IMR-90 (cell line): Measurements from ENCODE around the gene SLX4. TPM values are rescaled to one million over a fixed set of nuclear protein-coding genes. Genes with fewer than 3 reads are reported as not detected.

Experiments used
- ATAC-seq: fragments of 200-7000 bp; cut with Tn5 transposase; 2 replicates; pipeline ENCODE4 v1.9.1; 2020; ENCODE audit warnings: low read depth, mild to moderate bottlenecking, moderate library complexity
- BruUV-seq: library from RNA; stranded (reverse); fragments of 400-500 nt; replicated peaks from 2 replicates; lab custom pipeline; 2021; lab: Mats Ljungman, UMichigan
- CTCF ChIA-PET: fragments of 300-600 bp; formaldehyde crosslinking; extraction: SDS; loops from one replicate; lab custom pipeline; 2021; ENCODE audit warnings: antibody characterized with exemption; lab: Yijun Ruan, JAX
- POLR2A ChIA-PET: fragments of 300-600 bp; sonication (Branson Sonifier 250); formaldehyde crosslinking; loops from one replicate; lab custom pipeline; 2022; ENCODE audit warnings: antibody characterized with exemption; ENCODE audit not compliant: unreplicated experiment; lab: Charles Lee
- DNase-seq: peaks from one replicate; pipeline ENCODE4 v3.0.0; 2013
- H2AFZ ChIP-seq: replicated peaks from 2 replicates; pipeline ENCODE3; 2013; ENCODE audit warnings: low read length, mild to moderate bottlenecking; ENCODE audit not compliant: poor library complexity
- H2AK5ac ChIP-seq: 2 replicates; pipeline ENCODE4 v1.6.1; 2013; ENCODE audit warnings: low read depth, low read length, inconsistent platforms
- H2AK9ac ChIP-seq: replicated peaks from 2 replicates; pipeline ENCODE3; 2013; ENCODE audit warnings: mild to moderate bottlenecking, low read depth, low read length, moderate library complexity; ENCODE audit not compliant: poor library complexity
- H2BK120ac ChIP-seq: 2 replicates; pipeline ENCODE4 v1.6.1; 2013; ENCODE audit warnings: low read depth, low read length, inconsistent platforms
- H2BK15ac ChIP-seq: 3 replicates; pipeline ENCODE4 v1.6.1; 2013; ENCODE audit warnings: low read depth, low read length, inconsistent platforms
- H2BK20ac ChIP-seq: 2 replicates; pipeline ENCODE4 v1.6.1; 2013; ENCODE audit warnings: low read depth, mild to moderate bottlenecking, inconsistent platforms, low read length, moderate library complexity
- H2BK5ac ChIP-seq: 2 replicates; pipeline ENCODE4 v1.6.1; 2013; ENCODE audit warnings: mild to moderate bottlenecking, low read depth, low read length, inconsistent platforms; ENCODE audit not compliant: poor library complexity, severe bottlenecking
- H3K14ac ChIP-seq: replicated peaks from 2 replicates; pipeline ENCODE4 v1.6.1; 2013; ENCODE audit warnings: low read depth, low read length, inconsistent platforms
- H3K18ac ChIP-seq: 2 replicates; pipeline ENCODE4 v1.6.1; 2013; ENCODE audit warnings: low read depth, low read length, control low read depth
- H3K23ac ChIP-seq: 2 replicates; pipeline ENCODE4 v1.6.1; 2013; ENCODE audit warnings: low read depth, low read length, inconsistent platforms
- H3K27ac ChIP-seq: 2 replicates; pipeline ENCODE4 v1.5.1; 2013; ENCODE audit warnings: mild to moderate bottlenecking, control low read depth, low read length; ENCODE audit not compliant: insufficient read depth
- H3K27me3 ChIP-seq: 2 replicates; pipeline ENCODE4 v1.6.1; 2013; ENCODE audit warnings: low read length; ENCODE audit not compliant: control insufficient read depth, insufficient read depth
- H3K36me3 ChIP-seq: 2 replicates; pipeline ENCODE4 v1.6.1; 2013; ENCODE audit warnings: low read length, mixed read lengths; ENCODE audit not compliant: control insufficient read depth, insufficient read depth
- H3K4ac ChIP-seq: 2 replicates; pipeline ENCODE4 v1.6.1; 2013; ENCODE audit warnings: low read depth, low read length, inconsistent platforms
- H3K4me1 ChIP-seq: 2 replicates; pipeline ENCODE4 v1.6.1; 2013; ENCODE audit warnings: low read length, mixed read lengths; ENCODE audit not compliant: control insufficient read depth, insufficient read depth
- H3K4me2 ChIP-seq: 2 replicates; pipeline ENCODE4 v1.6.1; 2013; ENCODE audit warnings: low read depth, mild to moderate bottlenecking, control low read depth, low read length, moderate library complexity
- H3K4me3 ChIP-seq: 2 replicates; pipeline ENCODE4 v1.5.1; 2013; ENCODE audit warnings: low read depth, mild to moderate bottlenecking, control low read depth, low read length, moderate library complexity; ENCODE audit not compliant: insufficient read depth
- H3K56ac ChIP-seq: 2 replicates; pipeline ENCODE4 v1.6.1; 2013; ENCODE audit warnings: low read length, inconsistent platforms; ENCODE audit not compliant: insufficient read depth; ENCODE audit errors: extremely low read depth
- H3K79me1 ChIP-seq, 2 experiments: 2 replicates each; pipeline ENCODE4 v1.6.1; 2013; ENCODE audit warnings: low read length in 2 of 2, inconsistent platforms in 1 of 2, low read depth in 1 of 2
- H3K9ac ChIP-seq: 2 replicates; pipeline ENCODE4 v1.6.1; 2013; ENCODE audit warnings: low read depth, low read length, control low read depth
- H3K9me1 ChIP-seq: 2 replicates; pipeline ENCODE4 v1.6.1; 2013; ENCODE audit warnings: low read length, inconsistent platforms; ENCODE audit not compliant: insufficient read depth
- H3K9me3 ChIP-seq: 2 replicates; pipeline ENCODE4 v1.6.1; 2013; ENCODE audit warnings: low read length; ENCODE audit not compliant: control insufficient read depth, insufficient read depth
- H4K20me1 ChIP-seq: 2 replicates; pipeline ENCODE4 v1.6.1; 2013; ENCODE audit warnings: low read length, inconsistent platforms; ENCODE audit not compliant: insufficient read depth
- H4K5ac ChIP-seq: 2 replicates; pipeline ENCODE4 v1.6.1; 2013; ENCODE audit warnings: mild to moderate bottlenecking, low read depth, low read length, control low read depth
- H4K8ac ChIP-seq, 2 experiments: 2 replicates each; pipeline ENCODE4 v1.6.1; 2013; ENCODE audit warnings: low read depth in 2 of 2, low read length in 2 of 2, control low read depth in 1 of 2, inconsistent platforms in 1 of 2
- H4K91ac ChIP-seq: 2 replicates; pipeline ENCODE4 v1.6.1; 2013; ENCODE audit warnings: low read depth, low read length, inconsistent platforms; ENCODE audit not compliant: insufficient read depth
- BHLHE40 ChIP-seq: fragments of 150-350 bp; IDR thresholded peaks from 2 replicates; pipeline ENCODE4 v1.6.1; 2016; ENCODE audit warnings: mild to moderate bottlenecking, low read depth, low read length
- CEBPB ChIP-seq: IDR thresholded peaks from 2 replicates; pipeline ENCODE4 v1.6.1; 2012; ENCODE audit warnings: low read depth, low read length, improper control_type of control experiment
- CHD1 ChIP-seq: IDR thresholded peaks from 2 replicates; pipeline ENCODE4 v1.6.1; 2012; ENCODE audit warnings: low read depth, low read length, improper control_type of control experiment
- MAZ ChIP-seq: IDR thresholded peaks from 2 replicates; pipeline ENCODE4 v1.6.1; 2012; ENCODE audit warnings: low read depth, mild to moderate bottlenecking, low read length, improper control_type of control experiment, moderate library complexity, borderline replicate concordance
- MXI1 ChIP-seq: IDR thresholded peaks from 2 replicates; pipeline ENCODE4 v1.6.1; 2012; ENCODE audit warnings: low read depth, mild to moderate bottlenecking, low read length, moderate library complexity, borderline replicate concordance
- NFE2L2 ChIP-seq: fragments of 150-350 bp; IDR thresholded peaks from 2 replicates; pipeline ENCODE4 v1.6.1; 2016; ENCODE audit warnings: low read depth, mild to moderate bottlenecking, low read length
- RCOR1 ChIP-seq: IDR thresholded peaks from 2 replicates; pipeline ENCODE4 v1.6.1; 2012; ENCODE audit warnings: mild to moderate bottlenecking, low read length, improper control_type of control experiment; ENCODE audit not compliant: insufficient replicate concordance
- RFX5 ChIP-seq: IDR thresholded peaks from 2 replicates; pipeline ENCODE4 v1.8.0; 2012; ENCODE audit warnings: low read depth, mild to moderate bottlenecking, low read length, moderate library complexity
- SMC3 ChIP-seq: fragments of 150-350 bp; IDR thresholded peaks from 2 replicates; pipeline ENCODE4 v1.6.1; 2016; ENCODE audit warnings: low read depth, mild to moderate bottlenecking, antibody characterized with exemption, low read length, moderate library complexity
- WGBS, 2 experiments: methylation state at CpG; one replicate each; pipeline versions ENCODE4 v1.1.5 to v1.1.7; 2013; ENCODE audit warnings: missing lambda C conversion rate in 2 of 2; ENCODE audit not compliant: insufficient read length in 1 of 2; ENCODE audit errors: extremely low coverage in 2 of 2; 5-methylcytosine and 5-hydroxymethylcytosine counted together
- dilution Hi-C: fragments of 300-500 bp; cut with HindIII; formaldehyde crosslinking; loops from one replicate; pipeline ENCODE4 v1.14.3; 2018; ENCODE audit warnings: low sequenced_read_pairs; ENCODE audit not compliant: unreplicated experiment
- in situ Hi-C: fragments of 300-500 bp; cut with MboI; formaldehyde crosslinking; loops from 3 replicates; pipeline ENCODE4 v1.14.3; 2019; ENCODE audit warnings: low sequenced_read_pairs, inconsistent platforms, mixed read lengths
- intact Hi-C: fragments of 100-400 bp; cut with micrococcal nuclease; formaldehyde crosslinking; loops from 2 replicates; pipeline ENCODE4 v1.10.0; 2022
- polyA plus RNA-seq, 3 experiments: library from polyadenylated mRNA; depleted of rRNA; stranded (reverse); fragments of >200 nt; gene quantifications; 2 replicates each; pipeline ENCODE4 v1.2.3, GENCODE V29; 2012; ENCODE audit warnings: low replicate concordance in 1 of 3
- total RNA-seq: library from RNA; depleted of rRNA; stranded (reverse); fragments of >200 nt; gene quantifications from 2 replicates; pipeline ENCODE4 v1.2.3, GENCODE V29; 2012
- TF ChIP-seq, protein P1 (sequence below): conservative IDR thresholded peaks from 2 replicates; pipeline ENCODE4 v1.5.1; 2012; ENCODE audit warnings: mild to moderate bottlenecking, low read depth, low read length, improper control_type of control experiment
- TF ChIP-seq, protein P2 (sequence below): fragments of 150-350 bp; IDR thresholded peaks from 2 replicates; pipeline ENCODE4 v1.6.1; 2016; ENCODE audit warnings: low read depth, mild to moderate bottlenecking, low read length, moderate library complexity, borderline replicate concordance

Gene SLX4
- total and polyA plus RNA-seq, 2 of the 4 experiments (the other 2 are of a cell fraction) = 1.3 to 3.1 TPM

DNA sequence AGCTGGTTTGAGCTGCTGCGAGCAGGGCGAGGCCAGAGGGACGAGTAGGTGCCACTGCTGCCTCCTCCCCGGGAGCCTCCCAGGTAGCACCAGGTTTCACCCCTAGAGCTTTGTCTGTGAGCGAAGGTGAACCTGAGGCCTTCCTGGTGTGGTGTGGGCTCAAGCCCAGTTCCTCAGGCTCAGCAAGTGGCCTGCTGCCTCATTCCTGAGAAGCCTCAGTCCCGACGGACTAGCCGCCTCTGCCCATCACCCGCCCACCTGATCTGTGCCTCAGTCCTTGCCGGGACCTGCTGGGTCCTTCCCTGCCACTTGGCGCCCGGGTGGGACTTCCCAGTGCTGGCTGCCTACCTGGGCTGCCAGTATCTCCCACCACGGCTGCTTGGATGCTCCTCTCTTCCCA lies 35.9 kb downstream of the SLX4 start:
- in situ Hi-C loops = no loop called here
- peaks cover 4% of the 10 kb centered on the region for H3K27me3 ChIP-seq
- dilution Hi-C loops = no loop called here

More for the DNA sequence above, 35.9 kb downstream of the SLX4 start:
- Histone ChIP-seq H2BK20ac (no peak overlapping the region), H3K4me3 (no peak overlapping the region), H2AK5ac (no peak overlapping the region), H3K4me2 (no peak overlapping the region), H3K9me3 (peaks cover 2% of the 10 kb centered on the region), H4K8ac (no peak overlapping the region), H3K36me3 (no peaks in the 10 kb centered on the region), H3K23ac (no peak overlapping the region), H2BK5ac (no peak overlapping the region), H3K9me1 (no peaks in the 10 kb centered on the region), H3K4ac (no peak overlapping the region), H3K56ac (no peak overlapping the region), H3K4me1 (no peaks in the 10 kb centered on the region; the same call in 1 of the 2 replicates), H3K79me1 (no peaks in the 10 kb centered on the region), H4K5ac (no peak overlapping the region), H2BK15ac (no peak overlapping the region), H3K27ac (no peak overlapping the region), H2AFZ (no peak overlapping the region), H4K91ac (no peak overlapping the region), H3K18ac (no peak overlapping the region), H3K9ac (no peak overlapping the region), H3K14ac (no peak overlapping the region), H2AK9ac (no peak overlapping the region), H4K20me1 (no peaks in the 10 kb centered on the region), H2BK120ac (no peak overlapping the region)
- ChIA-PET CTCF (no interaction called here), POLR2A (no interaction called here)
- intact Hi-C loops = no loop called here
- TF ChIP-seq MAZ = no peak
- TF ChIP-seq RFX5 = no peak
- TF ChIP-seq RCOR1 = no peak
- TF ChIP-seq CHD1 = no peak
- no peak for TF ChIP-seq SMC3
- TF ChIP-seq NFE2L2 = no peak
- TF ChIP-seq BHLHE40 = no peak
- no peak for TF ChIP-seq MXI1
- TF ChIP-seq, protein P1, sequence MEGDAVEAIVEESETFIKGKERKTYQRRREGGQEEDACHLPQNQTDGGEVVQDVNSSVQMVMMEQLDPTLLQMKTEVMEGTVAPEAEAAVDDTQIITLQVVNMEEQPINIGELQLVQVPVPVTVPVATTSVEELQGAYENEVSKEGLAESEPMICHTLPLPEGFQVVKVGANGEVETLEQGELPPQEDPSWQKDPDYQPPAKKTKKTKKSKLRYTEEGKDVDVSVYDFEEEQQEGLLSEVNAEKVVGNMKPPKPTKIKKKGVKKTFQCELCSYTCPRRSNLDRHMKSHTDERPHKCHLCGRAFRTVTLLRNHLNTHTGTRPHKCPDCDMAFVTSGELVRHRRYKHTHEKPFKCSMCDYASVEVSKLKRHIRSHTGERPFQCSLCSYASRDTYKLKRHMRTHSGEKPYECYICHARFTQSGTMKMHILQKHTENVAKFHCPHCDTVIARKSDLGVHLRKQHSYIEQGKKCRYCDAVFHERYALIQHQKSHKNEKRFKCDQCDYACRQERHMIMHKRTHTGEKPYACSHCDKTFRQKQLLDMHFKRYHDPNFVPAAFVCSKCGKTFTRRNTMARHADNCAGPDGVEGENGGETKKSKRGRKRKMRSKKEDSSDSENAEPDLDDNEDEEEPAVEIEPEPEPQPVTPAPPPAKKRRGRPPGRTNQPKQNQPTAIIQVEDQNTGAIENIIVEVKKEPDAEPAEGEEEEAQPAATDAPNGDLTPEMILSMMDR = no peak
- TF ChIP-seq, protein P2, sequence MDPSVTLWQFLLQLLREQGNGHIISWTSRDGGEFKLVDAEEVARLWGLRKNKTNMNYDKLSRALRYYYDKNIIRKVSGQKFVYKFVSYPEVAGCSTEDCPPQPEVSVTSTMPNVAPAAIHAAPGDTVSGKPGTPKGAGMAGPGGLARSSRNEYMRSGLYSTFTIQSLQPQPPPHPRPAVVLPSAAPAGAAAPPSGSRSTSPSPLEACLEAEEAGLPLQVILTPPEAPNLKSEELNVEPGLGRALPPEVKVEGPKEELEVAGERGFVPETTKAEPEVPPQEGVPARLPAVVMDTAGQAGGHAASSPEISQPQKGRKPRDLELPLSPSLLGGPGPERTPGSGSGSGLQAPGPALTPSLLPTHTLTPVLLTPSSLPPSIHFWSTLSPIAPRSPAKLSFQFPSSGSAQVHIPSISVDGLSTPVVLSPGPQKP = no peak
- TF ChIP-seq CEBPB = no peak
- WGBS, 2 experiments = 72% methylated on average over 10 of the region's 13 CpGs; no CpG with 5 or more reads in 1 of the 2 experiments
- BruUV-seq = no TSS peak
- no peak for ATAC-seq
- DNase-seq = no peak
